IMR-90 (cell line): ENCODE results near the gene GUCY2D. TPM values are rescaled to one million over a fixed set of nuclear protein-coding genes. Genes with fewer than 3 reads are reported as not detected.

Experiments used
- ATAC-seq: fragments of 200-7000 bp; cut with Tn5 transposase; 2 replicates; pipeline ENCODE4 v1.9.1; 2020; ENCODE audit warnings: low read depth, mild to moderate bottlenecking, moderate library complexity
- BruUV-seq: library from RNA; stranded (reverse); fragments of 400-500 nt; replicated peaks from 2 replicates; lab custom pipeline; 2021; lab: Mats Ljungman, UMichigan
- CTCF ChIA-PET: fragments of 300-600 bp; formaldehyde crosslinking; extraction: SDS; loops from one replicate; lab custom pipeline; 2021; ENCODE audit warnings: antibody characterized with exemption; lab: Yijun Ruan, JAX
- POLR2A ChIA-PET: fragments of 300-600 bp; sonication (Branson Sonifier 250); formaldehyde crosslinking; loops from one replicate; lab custom pipeline; 2022; ENCODE audit warnings: antibody characterized with exemption; ENCODE audit not compliant: unreplicated experiment; lab: Charles Lee
- DNase-seq: peaks from one replicate; pipeline ENCODE4 v3.0.0; 2013
- H2AFZ ChIP-seq: replicated peaks from 2 replicates; pipeline ENCODE3; 2013; ENCODE audit warnings: low read length, mild to moderate bottlenecking; ENCODE audit not compliant: poor library complexity
- H2AK5ac ChIP-seq: 2 replicates; pipeline ENCODE4 v1.6.1; 2013; ENCODE audit warnings: low read depth, low read length, inconsistent platforms
- H2AK9ac ChIP-seq: replicated peaks from 2 replicates; pipeline ENCODE3; 2013; ENCODE audit warnings: mild to moderate bottlenecking, low read depth, low read length, moderate library complexity; ENCODE audit not compliant: poor library complexity
- H2BK120ac ChIP-seq: 2 replicates; pipeline ENCODE4 v1.6.1; 2013; ENCODE audit warnings: low read depth, low read length, inconsistent platforms
- H2BK15ac ChIP-seq: 3 replicates; pipeline ENCODE4 v1.6.1; 2013; ENCODE audit warnings: low read depth, low read length, inconsistent platforms
- H2BK20ac ChIP-seq: 2 replicates; pipeline ENCODE4 v1.6.1; 2013; ENCODE audit warnings: low read depth, mild to moderate bottlenecking, inconsistent platforms, low read length, moderate library complexity
- H2BK5ac ChIP-seq: 2 replicates; pipeline ENCODE4 v1.6.1; 2013; ENCODE audit warnings: mild to moderate bottlenecking, low read depth, low read length, inconsistent platforms; ENCODE audit not compliant: poor library complexity, severe bottlenecking
- H3K14ac ChIP-seq: replicated peaks from 2 replicates; pipeline ENCODE4 v1.6.1; 2013; ENCODE audit warnings: low read depth, low read length, inconsistent platforms
- H3K18ac ChIP-seq: 2 replicates; pipeline ENCODE4 v1.6.1; 2013; ENCODE audit warnings: low read depth, low read length, control low read depth
- H3K23ac ChIP-seq: 2 replicates; pipeline ENCODE4 v1.6.1; 2013; ENCODE audit warnings: low read depth, low read length, inconsistent platforms
- H3K27ac ChIP-seq: 2 replicates; pipeline ENCODE4 v1.5.1; 2013; ENCODE audit warnings: mild to moderate bottlenecking, control low read depth, low read length; ENCODE audit not compliant: insufficient read depth
- H3K27me3 ChIP-seq: 2 replicates; pipeline ENCODE4 v1.6.1; 2013; ENCODE audit warnings: low read length; ENCODE audit not compliant: control insufficient read depth, insufficient read depth
- H3K36me3 ChIP-seq: 2 replicates; pipeline ENCODE4 v1.6.1; 2013; ENCODE audit warnings: low read length, mixed read lengths; ENCODE audit not compliant: control insufficient read depth, insufficient read depth
- H3K4ac ChIP-seq: 2 replicates; pipeline ENCODE4 v1.6.1; 2013; ENCODE audit warnings: low read depth, low read length, inconsistent platforms
- H3K4me1 ChIP-seq: 2 replicates; pipeline ENCODE4 v1.6.1; 2013; ENCODE audit warnings: low read length, mixed read lengths; ENCODE audit not compliant: control insufficient read depth, insufficient read depth
- H3K4me2 ChIP-seq: 2 replicates; pipeline ENCODE4 v1.6.1; 2013; ENCODE audit warnings: low read depth, mild to moderate bottlenecking, control low read depth, low read length, moderate library complexity
- H3K4me3 ChIP-seq: 2 replicates; pipeline ENCODE4 v1.5.1; 2013; ENCODE audit warnings: low read depth, mild to moderate bottlenecking, control low read depth, low read length, moderate library complexity; ENCODE audit not compliant: insufficient read depth
- H3K56ac ChIP-seq: 2 replicates; pipeline ENCODE4 v1.6.1; 2013; ENCODE audit warnings: low read length, inconsistent platforms; ENCODE audit not compliant: insufficient read depth; ENCODE audit errors: extremely low read depth
- H3K79me1 ChIP-seq, 2 experiments: 2 replicates each; pipeline ENCODE4 v1.6.1; 2013; ENCODE audit warnings: low read length in 2 of 2, inconsistent platforms in 1 of 2, low read depth in 1 of 2
- H3K9ac ChIP-seq: 2 replicates; pipeline ENCODE4 v1.6.1; 2013; ENCODE audit warnings: low read depth, low read length, control low read depth
- H3K9me1 ChIP-seq: 2 replicates; pipeline ENCODE4 v1.6.1; 2013; ENCODE audit warnings: low read length, inconsistent platforms; ENCODE audit not compliant: insufficient read depth
- H3K9me3 ChIP-seq: 2 replicates; pipeline ENCODE4 v1.6.1; 2013; ENCODE audit warnings: low read length; ENCODE audit not compliant: control insufficient read depth, insufficient read depth
- H4K20me1 ChIP-seq: 2 replicates; pipeline ENCODE4 v1.6.1; 2013; ENCODE audit warnings: low read length, inconsistent platforms; ENCODE audit not compliant: insufficient read depth
- H4K5ac ChIP-seq: 2 replicates; pipeline ENCODE4 v1.6.1; 2013; ENCODE audit warnings: mild to moderate bottlenecking, low read depth, low read length, control low read depth
- H4K8ac ChIP-seq, 2 experiments: 2 replicates each; pipeline ENCODE4 v1.6.1; 2013; ENCODE audit warnings: low read depth in 2 of 2, low read length in 2 of 2, control low read depth in 1 of 2, inconsistent platforms in 1 of 2
- H4K91ac ChIP-seq: 2 replicates; pipeline ENCODE4 v1.6.1; 2013; ENCODE audit warnings: low read depth, low read length, inconsistent platforms; ENCODE audit not compliant: insufficient read depth
- MAZ ChIP-seq: IDR thresholded peaks from 2 replicates; pipeline ENCODE4 v1.6.1; 2012; ENCODE audit warnings: low read depth, mild to moderate bottlenecking, low read length, improper control_type of control experiment, moderate library complexity, borderline replicate concordance
- USF2 ChIP-seq: fragments of 150-350 bp; IDR thresholded peaks from 2 replicates; pipeline ENCODE4 v1.6.1; 2017; ENCODE audit warnings: mild to moderate bottlenecking, antibody characterized with exemption, low read length, low read depth
- dilution Hi-C: fragments of 300-500 bp; cut with HindIII; formaldehyde crosslinking; loops from one replicate; pipeline ENCODE4 v1.14.3; 2018; ENCODE audit warnings: low sequenced_read_pairs; ENCODE audit not compliant: unreplicated experiment
- in situ Hi-C: fragments of 300-500 bp; cut with MboI; formaldehyde crosslinking; loops from 3 replicates; pipeline ENCODE4 v1.14.3; 2019; ENCODE audit warnings: low sequenced_read_pairs, inconsistent platforms, mixed read lengths
- intact Hi-C: fragments of 100-400 bp; cut with micrococcal nuclease; formaldehyde crosslinking; loops from 2 replicates; pipeline ENCODE4 v1.10.0; 2022
- polyA plus RNA-seq, 3 experiments: library from polyadenylated mRNA; depleted of rRNA; stranded (reverse); fragments of >200 nt; gene quantifications; 2 replicates each; pipeline ENCODE4 v1.2.3, GENCODE V29; 2012; ENCODE audit warnings: low replicate concordance in 1 of 3
- total RNA-seq: library from RNA; depleted of rRNA; stranded (reverse); fragments of >200 nt; gene quantifications from 2 replicates; pipeline ENCODE4 v1.2.3, GENCODE V29; 2012

GUCY2D gene
- total and polyA plus RNA-seq, 2 of the 4 experiments (the other 2 are of a cell fraction): 0.03 TPM; not detected in 1

- no peak overlapping the region for H3K18ac ChIP-seq
- intact Hi-C loops: loop anchor here (1.0 kb wide), 3 partner anchors 52 to 180 kb away; no protein-coding TSS in a partner anchor
- no TSS peak for BruUV-seq
- H2BK120ac ChIP-seq: no peak overlapping the region
- no peak overlapping the region for H2BK15ac ChIP-seq
- H2BK5ac ChIP-seq: no peak overlapping the region
- no peak overlapping the region for H2AFZ ChIP-seq
- H3K4me2 ChIP-seq: no peak overlapping the region
- H3K4me1 ChIP-seq: no peaks in the 10 kb centered on the region
- POLR2A ChIA-PET: no interaction called here
- CTCF ChIA-PET: interaction anchor here (0.5 to 2.2 kb wide), 19 partner anchors 9 to 323 kb away, joined by 3 to 15 read pairs (median 4); partner anchors contain the start of gene RNF227
- H3K27ac ChIP-seq: no peak overlapping the region
- DNase-seq: no peak
- in situ Hi-C loops: loop anchor here (10.0 kb wide), 1 partner anchor 127 kb away; the partner anchor contains the start of gene RNF227
- no peaks in the 10 kb centered on the region for H3K9me1 ChIP-seq
- H4K5ac ChIP-seq: no peak overlapping the region
- H3K9ac ChIP-seq: no peak overlapping the region
- no peak overlapping the region for H2BK20ac ChIP-seq
- H2AK5ac ChIP-seq: no peak overlapping the region
- no peaks in the 10 kb centered on the region for H4K20me1 ChIP-seq
- no peak overlapping the region for H2AK9ac ChIP-seq
- H3K4me3 ChIP-seq: no peak overlapping the region
- no peaks in the 10 kb centered on the region for H3K79me1 ChIP-seq
- H4K91ac ChIP-seq: no peak overlapping the region
- H3K4ac ChIP-seq: no peak overlapping the region
- TF ChIP-seq MAZ: no peak
- TF ChIP-seq USF2: peak; percentile 58
- H3K56ac ChIP-seq: no peak overlapping the region
- no peak overlapping the region for H3K14ac ChIP-seq
- dilution Hi-C loops: no loop called here
- ATAC-seq: no peak
- no peaks in the 10 kb centered on the region for H3K36me3 ChIP-seq
- H4K8ac ChIP-seq: no peak overlapping the region
- H3K23ac ChIP-seq: no peak overlapping the region
- no peaks in the 10 kb centered on the region for H3K9me3 ChIP-seq
- H3K27me3 ChIP-seq: peaks cover 53% of the 10 kb centered on the region
Observed at GRCh38 chr17:8041979-8042378, 39.6 kb downstream of the GUCY2D start.
